NCI-H1694 treated with DMSO at 0.1 percent for 48 hours (cell line): ENCODE data around the gene DCT.
"Not testable (repeated sequence)": the region's sequence is repeated elsewhere in the genome, so short reads cannot be mapped to it uniquely, and the experiment has no call there.

Experiments
- DNase-seq: peaks from one replicate; lab custom pipeline; 2025; lab: John Stamatoyannopoulos, UW

DCT gene

GRCh38 chr13:94479616-94480015, at the start of gene DCT:
Gene DCT, minus strand, starts transcription at chr13:94479682. Its CDS starts 427 bp downstream, at chr13:94479255.
- DNase-seq: no peak

- not testable (repeated sequence) for DNase-seq
Measured at GRCh38 chr13:94526956-94527355, 47.5 kb upstream of the DCT start.

- no peak for DNase-seq
Measured at GRCh38 chr13:94525781-94526180, 46.3 kb upstream of the DCT start.

GRCh38 chr13:94524407-94524806, 44.9 kb upstream of the DCT start:
- no peak for DNase-seq

- no peak for DNase-seq
Measured at GRCh38 chr13:94520001-94520400, 40.5 kb upstream of the DCT start.

- no peak for DNase-seq
Measured at GRCh38 chr13:94516456-94516855, 37.0 kb upstream of the DCT start.

- no peak for DNase-seq
Measured at GRCh38 chr13:94515911-94516310, 36.4 kb upstream of the DCT start.

GRCh38 chr13:94515374-94515773, 35.9 kb upstream of the DCT start:
- DNase-seq: no peak

GRCh38 chr13:94513026-94513425, 33.5 kb upstream of the DCT start:
- no peak for DNase-seq

- DNase-seq: no peak
Measured at GRCh38 chr13:94505730-94506129, 26.2 kb upstream of the DCT start.

GRCh38 chr13:94503851-94504250, 24.4 kb upstream of the DCT start:
- no peak for DNase-seq

- DNase-seq: not testable (repeated sequence)
Measured at GRCh38 chr13:94498831-94499230, 19.3 kb upstream of the DCT start.

- DNase-seq: no peak
Measured at GRCh38 chr13:94495806-94496205, 16.3 kb upstream of the DCT start.

GRCh38 chr13:94494026-94494425, 14.5 kb upstream of the DCT start:
- DNase-seq: peak; percentile 73

GRCh38 chr13:94487043-94487442, 7.6 kb upstream of the DCT start:
- no peak for DNase-seq

- DNase-seq: no peak
Measured at GRCh38 chr13:94483970-94484369, 4.5 kb upstream of the DCT start.

GRCh38 chr13:94481941-94482340, 2.5 kb upstream of the DCT start:
- no peak for DNase-seq

- DNase-seq: peak; percentile 47
Measured at GRCh38 chr13:94480672-94481145, 1.2 kb upstream of the DCT start.

- DNase-seq: no peak
Measured at GRCh38 chr13:94478913-94479312, 569 bp downstream of the DCT start.

- no peak for DNase-seq
Measured at GRCh38 chr13:94470126-94470525, 9.4 kb downstream of the DCT start.

GRCh38 chr13:94464771-94465170, 14.7 kb downstream of the DCT start:
- no peak for DNase-seq

- DNase-seq: no peak
Measured at GRCh38 chr13:94462670-94463069, 16.8 kb downstream of the DCT start.

- DNase-seq: no peak
Measured at GRCh38 chr13:94459116-94459515, 20.4 kb downstream of the DCT start.

- DNase-seq: no peak
Measured at GRCh38 chr13:94455414-94455813, 24.1 kb downstream of the DCT start.

- DNase-seq: no peak
Measured at GRCh38 chr13:94454906-94455305, 24.6 kb downstream of the DCT start.
